ENCODE results near the gene KMT2A.
"Not testable (repeated sequence)": the region's sequence is repeated elsewhere in the genome, so short reads cannot be mapped to it uniquely, and the experiment has no call there.

GRCh38 chr11:118481238-118481637 is 44.9 kb downstream of the KMT2A start:
- TF ChIP-seq CTCF (conservative IDR thresholded peaks at IDR 0.05; ENCODE audit: low read depth in 2 of 2); REST (IDR thresholded peaks at IDR 0.05; ENCODE audit: unreplicated experiment); POLR2AphosphoS5 (IDR thresholded peaks at IDR 0.05; ENCODE audit: low read depth); EZH2 (IDR thresholded peaks at IDR 0.05; ENCODE audit: low read depth, unreplicated experiment); CREB1 (CRISPR knock-in tag; IDR thresholded peaks at IDR 0.05; ENCODE audit: low read depth); EZH2phosphoT487 (IDR thresholded peaks at IDR 0.05; ENCODE audit: unreplicated experiment); STAT1 (IDR thresholded peaks at IDR 0.05; ENCODE audit: unreplicated experiment); JUNB (IDR thresholded peaks at IDR 0.05; ENCODE audit: unreplicated experiment); ETS1 (IDR thresholded peaks at IDR 0.05); ZNF462 (CRISPR knock-in tag; IDR thresholded peaks at IDR 0.05); ZNF331 (CRISPR knock-in tag; IDR thresholded peaks at IDR 0.05; ENCODE audit: low read depth): not testable (repeated sequence)
